ENCODE data around the gene ANAPC2.

Gene ANAPC2

GRCh38 chr9:137180491-137180890 lies 7.9 kb downstream of the ANAPC2 start:
- TF ChIP-seq CTCF (IDR thresholded peaks at IDR 0.05) = no peak
- DNase-seq (ENCODE audit: low spot score) = no peak
- H3K27ac ChIP-seq = no peak overlapping the region
- no peak overlapping the region for H3K4me3 ChIP-seq

- no peak for DNase-seq (ENCODE audit: low spot score)
- TF ChIP-seq CTCF (IDR thresholded peaks at IDR 0.05) = no peak
These were observed 8.6 kb downstream of the ANAPC2 start for GRCh38 chr9:137179761-137180160.

GRCh38 chr9:137178939-137179630 lies 9.3 kb downstream of the ANAPC2 start:
- TF ChIP-seq CTCF (IDR thresholded peaks at IDR 0.05) = no peak
- DNase-seq (ENCODE audit: low spot score) = no peak
- no peak overlapping the region for H3K27ac ChIP-seq

More at GRCh38 chr9:137179761-137180160, 8.6 kb downstream of the ANAPC2 start:
- Histone ChIP-seq H3K4me3 (no peak overlapping the region), H3K27ac (no peak overlapping the region)

GRCh38 chr9:137178201-137178938 lies 10.0 kb downstream of the ANAPC2 start:
- Histone ChIP-seq H3K27ac (no peak overlapping the region), H3K4me3 (no peak overlapping the region)
- no peak for TF ChIP-seq CTCF (IDR thresholded peaks at IDR 0.05)
- DNase-seq (ENCODE audit: low spot score) = no peak

More at GRCh38 chr9:137178939-137179630, 9.3 kb downstream of the ANAPC2 start:
- no peak overlapping the region for H3K4me3 ChIP-seq

GRCh38 chr9:137176302-137177182 lies 11.8 kb downstream of the ANAPC2 start:
- Histone ChIP-seq H3K27ac (no peak overlapping the region), H3K4me3 (no peak overlapping the region)
- TF ChIP-seq CTCF (IDR thresholded peaks at IDR 0.05) = no peak
- no peak for DNase-seq (ENCODE audit: low spot score)

- DNase-seq (ENCODE audit: low spot score) = no peak
- H3K4me3 ChIP-seq = no peak overlapping the region
- no peak for TF ChIP-seq CTCF (IDR thresholded peaks at IDR 0.05)
- no peak overlapping the region for H3K27ac ChIP-seq
These were observed 12.9 kb downstream of the ANAPC2 start for GRCh38 chr9:137175345-137175961.
